A673 (cell line): Measurements from ENCODE around the gene PEAK3. TPM values are rescaled to one million over a fixed set of nuclear protein-coding genes. Genes with fewer than 3 reads are reported as not detected.
A peak's percentile ranks its signal among the peaks of the same experiment; 100 is the strongest.

Experiments used
- BruUV-seq: library from RNA; stranded (reverse); fragments of 400-500 nt; replicated peaks from 2 replicates; lab custom pipeline; 2021; lab: Mats Ljungman, UMichigan
- CTCF ChIA-PET: fragments of 300-600 bp; sonication (Branson Sonifier 250); formaldehyde crosslinking; loops from one replicate; lab custom pipeline; 2022; ENCODE audit warnings: antibody characterized with exemption; lab: Charles Lee
- POLR2A ChIA-PET: fragments of 300-600 bp; sonication (Branson Sonifier 250); formaldehyde crosslinking; loops from one replicate; lab custom pipeline; 2022; ENCODE audit warnings: antibody characterized with exemption; ENCODE audit not compliant: low non-redundant PET; lab: Charles Lee
- DNase-seq: peaks from one replicate; pipeline ENCODE4 v3.0.0-alpha.2; 2015; ENCODE audit warnings: low spot score
- H3K27ac ChIP-seq: fragments of 200-600 bp; sonication (generic); 2 replicates; pipeline ENCODE4 v1.5.1; 2016; ENCODE audit warnings: mixed run types, low read depth, mild to moderate bottlenecking, mixed read lengths, antibody characterized with exemption, low read length; ENCODE audit not compliant: poor library complexity, severe bottlenecking
- H3K27me3 ChIP-seq: fragments of 200-600 bp; sonication (generic); replicated peaks from 2 replicates; pipeline ENCODE4 v1.6.1; 2017; ENCODE audit warnings: mixed run types, low read depth, mild to moderate bottlenecking, mixed read lengths, antibody characterized with exemption, low read length; ENCODE audit not compliant: insufficient read depth, poor library complexity
- H3K36me3 ChIP-seq: fragments of 200-600 bp; sonication (generic); 2 replicates; pipeline ENCODE4 v1.6.1; 2016; ENCODE audit warnings: mixed run types, mild to moderate bottlenecking, mixed read lengths, antibody characterized with exemption, low read length; ENCODE audit not compliant: insufficient read depth, poor library complexity, severe bottlenecking
- H3K4me1 ChIP-seq: fragments of 200-600 bp; sonication (generic); 2 replicates; pipeline ENCODE4 v1.6.1; 2017; ENCODE audit warnings: mixed run types, mild to moderate bottlenecking, mixed read lengths, antibody characterized with exemption, low read length; ENCODE audit not compliant: insufficient read depth, poor library complexity, severe bottlenecking
- H3K4me3 ChIP-seq: fragments of 200-600 bp; sonication (generic); 2 replicates; pipeline ENCODE4 v1.5.1; 2016; ENCODE audit warnings: low read depth, mixed run types, mild to moderate bottlenecking, mixed read lengths, low read length; ENCODE audit not compliant: poor library complexity, severe bottlenecking
- H3K9me3 ChIP-seq: fragments of 200-600 bp; sonication (generic); 2 replicates; pipeline ENCODE4 v1.6.1; 2016; ENCODE audit warnings: mixed run types, low read depth, mild to moderate bottlenecking, mixed read lengths, antibody characterized with exemption, low read length; ENCODE audit not compliant: poor library complexity, severe bottlenecking
- CTCF ChIP-seq: fragments of 300-800, 200-600 bp; sonication (generic); conservative IDR thresholded peaks from 2 replicates; pipeline ENCODE4 v1.5.1; 2017; ENCODE audit warnings: low read depth, mild to moderate bottlenecking, antibody characterized with exemption, low read length, moderate library complexity, mixed read lengths
- EZH2 ChIP-seq: fragments of 200-600 bp; sonication (generic); IDR thresholded peaks from 2 replicates; pipeline ENCODE4 v1.6.1; 2017; ENCODE audit warnings: borderline replicate concordance, low read depth, mild to moderate bottlenecking, mixed read lengths, antibody characterized with exemption, low read length; ENCODE audit not compliant: poor library complexity, severe bottlenecking
- intact Hi-C: fragments of 100-400 bp; cut with micrococcal nuclease; formaldehyde crosslinking; loops from one replicate; pipeline ENCODE4 v1.10.0; 2022; ENCODE audit not compliant: unreplicated experiment
- total RNA-seq: library from RNA; stranded (reverse); gene quantifications from 2 replicates; pipeline ENCODE4 v1.2.3, GENCODE V29; 2021

Gene PEAK3
- total RNA-seq, 1 experiment from 2014 or later, result not detected

DNA sequence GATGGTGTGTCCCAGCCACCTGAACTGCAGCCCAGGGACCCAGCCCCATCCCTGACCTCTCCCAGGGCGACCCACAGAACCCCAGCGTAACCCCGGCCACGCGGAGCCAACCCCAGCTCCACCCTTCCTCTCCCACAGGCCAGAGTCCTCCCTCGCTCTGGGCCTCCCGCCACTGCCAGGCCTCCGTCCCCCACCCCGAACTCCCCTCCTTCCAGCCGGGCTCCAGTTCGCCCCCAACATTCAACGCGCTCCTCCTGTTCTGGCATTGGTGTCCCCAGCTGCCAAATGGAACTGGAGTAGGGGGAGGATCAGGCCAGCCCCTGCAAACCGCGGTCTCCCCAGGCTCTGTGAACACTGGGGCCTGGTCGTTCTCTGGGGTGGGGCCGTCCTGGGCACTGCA, 18.6 kb upstream of the PEAK3 start:
- no TSS peak for BruUV-seq
- Histone ChIP-seq H3K27ac (no peak overlapping the region), H3K4me3 (no peak overlapping the region), H3K9me3 (no peaks in the 10 kb centered on the region), H3K4me1 (no peaks in the 10 kb centered on the region), H3K27me3 (no peaks in the 10 kb centered on the region), H3K36me3 (no peaks in the 10 kb centered on the region)
- POLR2A ChIA-PET, result no interaction called here
- no peak for DNase-seq
- intact Hi-C loops, result no loop called here
- CTCF ChIA-PET, result no interaction called here
- TF ChIP-seq CTCF (no peak), EZH2 (no peak)

- intact Hi-C loops, result no loop called here
- no peaks in the 10 kb centered on the region for H3K9me3 ChIP-seq
- no peaks in the 10 kb centered on the region for H3K36me3 ChIP-seq
- no peak for DNase-seq
- no peak for TF ChIP-seq EZH2
- no peak for TF ChIP-seq CTCF
- POLR2A ChIA-PET, result no interaction called here
- H3K4me1 ChIP-seq, result peaks cover 11% of the 10 kb centered on the region
- H3K27me3 ChIP-seq, result peaks cover 17% of the 10 kb centered on the region
- H3K4me3 ChIP-seq, result no peak overlapping the region
- BruUV-seq, result no TSS peak
- no peak overlapping the region for H3K27ac ChIP-seq
- CTCF ChIA-PET, result no interaction called here
These were observed 14.2 kb upstream of the PEAK3 start for GRCh38 chr19:2296141-2296540.

DNA sequence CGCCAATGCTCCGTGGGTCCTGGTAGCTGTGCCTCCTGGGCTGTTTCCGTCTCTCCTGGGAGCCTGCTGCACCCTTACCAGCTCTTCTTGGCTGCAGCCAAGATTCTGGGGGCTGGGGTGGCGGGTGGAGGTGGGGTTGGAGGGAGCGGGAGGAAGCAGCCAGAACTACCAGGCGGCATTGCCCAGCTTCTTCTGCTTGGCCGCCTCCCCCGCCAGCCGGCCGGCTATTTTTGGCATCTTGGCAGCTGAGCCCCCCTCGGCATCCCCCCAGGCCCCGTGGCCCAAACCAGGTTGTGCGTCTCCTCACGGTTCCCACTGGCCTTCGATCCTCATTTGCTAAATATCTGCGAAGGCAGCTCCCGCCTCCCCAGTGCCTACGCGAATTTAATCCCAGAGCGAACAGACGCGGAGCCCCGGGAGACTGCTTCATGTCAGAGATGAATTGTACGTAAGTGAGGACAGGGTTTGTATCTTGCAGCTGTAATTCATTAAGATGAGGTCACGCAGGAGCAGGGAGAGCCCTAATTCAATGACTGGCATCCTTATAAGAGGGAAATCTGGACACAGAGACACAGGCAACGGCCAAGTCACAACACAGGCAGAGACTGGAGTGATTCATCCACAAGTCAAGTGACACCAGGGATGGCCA, 12.8 kb upstream of the PEAK3 start:
- peaks cover 18% of the 10 kb centered on the region for H3K4me1 ChIP-seq
- ChIA-PET CTCF (interaction anchor here (0.5 to 0.6 kb wide), 3 partner anchors 74 to 274 kb away, joined by 3 to 8 read pairs (median 6); no protein-coding TSS in a partner anchor), POLR2A (interaction anchor here (0.5 to 0.7 kb wide), 3 partner anchors 45 to 455 kb away, joined by 4 to 11 read pairs (median 4); no protein-coding TSS in a partner anchor)
- TF ChIP-seq EZH2 (no peak), CTCF (no peak)
- peaks cover 30% of the 10 kb centered on the region for H3K27me3 ChIP-seq
- H3K36me3 ChIP-seq, result no peaks in the 10 kb centered on the region
- no peak overlapping the region for H3K4me3 ChIP-seq
- H3K9me3 ChIP-seq, result no peaks in the 10 kb centered on the region
- BruUV-seq, result no TSS peak
- DNase-seq, result peak; percentile 66
- no peak overlapping the region for H3K27ac ChIP-seq
- intact Hi-C loops, result no loop called here
